ENCODE data around the gene CHST8.
"Not testable (repeated sequence)": the region's sequence is repeated elsewhere in the genome, so short reads cannot be mapped to it uniquely, and the experiment has no call there.

DNA sequence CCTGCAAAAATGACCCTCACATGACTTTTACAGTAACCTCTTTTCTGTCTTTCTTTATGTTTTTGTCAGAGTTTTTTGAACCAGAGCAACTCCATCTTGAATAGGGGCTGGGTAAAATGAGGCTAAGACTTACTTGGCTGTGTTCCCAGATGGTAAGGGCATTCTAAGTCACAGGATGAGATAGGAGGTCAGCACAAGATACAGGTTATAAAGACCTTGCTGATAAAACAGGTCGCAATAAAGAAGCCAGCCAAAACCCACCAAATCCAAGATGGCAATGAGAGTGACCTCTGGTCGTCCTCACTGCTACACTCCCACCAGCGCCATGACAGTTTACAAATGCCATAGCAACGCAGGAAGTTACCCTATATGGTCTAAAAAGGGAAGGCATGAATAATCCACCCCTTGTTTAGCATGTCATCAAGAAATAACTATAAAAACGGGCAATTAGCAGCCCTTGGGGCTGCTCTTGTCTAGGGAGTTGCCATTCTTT, 15.9 kb upstream of the CHST8 start:
- not testable (repeated sequence) for TF ChIP-seq CTCF (IDR thresholded peaks at IDR 0.05; ENCODE audit: insufficient read depth, low read length); POLR2AphosphoS5 (IDR thresholded peaks at IDR 0.05; ENCODE audit: low read depth); GABPA (IDR thresholded peaks at IDR 0.05; ENCODE audit: low read depth); SPI1 (IDR thresholded peaks at IDR 0.05; ENCODE audit: borderline replicate concordance, low read depth); REST (IDR thresholded peaks at IDR 0.05; ENCODE audit: insufficient replicate concordance, low read depth)

Measured in HL-60 (cell line).